Ascending aorta (tissue), 2 donors: ENCODE results near the gene UBL4B. TPM values are rescaled to one million over a fixed set of nuclear protein-coding genes. Genes with fewer than 3 reads are reported as not detected.
A peak's percentile ranks its signal among the peaks of the same experiment; 100 is the strongest.

Source experiments
- DNase-seq, 2 donors: peaks; one replicate each; pipeline ENCODE4 v3.0.0-alpha.2; 2019; ENCODE audit warnings: low spot score in 2 of 2
- H3K27ac ChIP-seq, 2 donors: fragments of 200-600 bp; sonication (generic); one replicate each; pipeline ENCODE4 v1.5.1; 2016 to 2017; ENCODE audit warnings: mild to moderate bottlenecking in 1 of 2
- H3K27me3 ChIP-seq: fragments of 200-600 bp; sonication (generic); one replicate; pipeline ENCODE4 v1.5.1; 2017
- H3K36me3 ChIP-seq, 2 donors: fragments of 200-600 bp; sonication (generic); one replicate each; pipeline ENCODE4 v1.5.1; 2016
- H3K4me1 ChIP-seq, 2 donors: fragments of 200-600 bp; sonication (generic); one replicate each; pipeline ENCODE4 v1.5.1; 2016 to 2017; ENCODE audit warnings: mild to moderate bottlenecking in 1 of 2
- H3K4me3 ChIP-seq, 2 donors: fragments of 200-600 bp; sonication (generic); one replicate each; pipeline ENCODE4 v1.5.1; 2016 to 2017; ENCODE audit warnings: mild to moderate bottlenecking in 1 of 2
- H3K9me3 ChIP-seq, 2 donors: fragments of 200-600 bp; sonication (generic); one replicate each; pipeline ENCODE4 v1.5.1; 2016
- CTCF ChIP-seq, 3 experiments: fragments of 200-600 bp in 2 of 3; fragments of 450-650 bp in 1 of 3; sonication (generic) in 2 of 3; IDR thresholded peaks; one replicate each; pipeline ENCODE4 v1.5.1; 2016 to 2019; ENCODE audit warnings: antibody characterized with exemption in 3 of 3, mild to moderate bottlenecking in 1 of 3, moderate library complexity in 1 of 3
- intact Hi-C: fragments of 100-400 bp; cut with DNase I; formaldehyde crosslinking; loops from one replicate; pipeline ENCODE4 v1.15.1; 2023
- total RNA-seq: library from RNA; depleted of rRNA; stranded (reverse); fragments of >200 nt; gene quantifications from one replicate; pipeline ENCODE4 v1.1.0, GENCODE V29; 2016

UBL4B gene
- total RNA-seq, 1 donor from 2014 or later, result not detected

GRCh38 chr1:110133436-110133835, 21.2 kb downstream of the UBL4B start:
- Histone ChIP-seq H3K4me3 (no peak overlapping the region), H3K27me3 (no peaks in the 10 kb centered on the region), H3K27ac (no peak overlapping the region), H3K36me3 (no peaks in the 10 kb centered on the region), H3K4me1 (no peaks in the 10 kb centered on the region), H3K9me3 (no peaks in the 10 kb centered on the region)
- no peak for DNase-seq
- intact Hi-C loops, result no loop called here
- no peak for TF ChIP-seq CTCF (IDR thresholded peaks at IDR 0.05)

- DNase-seq, result no peak
- no peak overlapping the region for H3K27ac ChIP-seq
- no peaks in the 10 kb centered on the region for H3K9me3 ChIP-seq
- no peaks in the 10 kb centered on the region for H3K4me1 ChIP-seq
- no peaks in the 10 kb centered on the region for H3K36me3 ChIP-seq
- no peak overlapping the region for H3K4me3 ChIP-seq
- intact Hi-C loops, result no loop called here
- TF ChIP-seq CTCF (IDR thresholded peaks at IDR 0.05), result no peak
- H3K27me3 ChIP-seq, result no peaks in the 10 kb centered on the region
Observed at GRCh38 chr1:110134050-110134595, 21.9 kb downstream of the UBL4B start.

GRCh38 chr1:110135246-110135645, 23.0 kb downstream of the UBL4B start:
- DNase-seq, result no peak
- Histone ChIP-seq H3K27ac (no peak overlapping the region), H3K27me3 (no peaks in the 10 kb centered on the region), H3K9me3 (no peaks in the 10 kb centered on the region), H3K4me3 (no peak overlapping the region), H3K36me3 (no peaks in the 10 kb centered on the region), H3K4me1 (no peaks in the 10 kb centered on the region)
- intact Hi-C loops, result no loop called here
- no peak for TF ChIP-seq CTCF (IDR thresholded peaks at IDR 0.05)

GRCh38 chr1:110135666-110136065, 23.4 kb downstream of the UBL4B start:
- TF ChIP-seq CTCF (IDR thresholded peaks at IDR 0.05), result no peak
- H3K9me3 ChIP-seq, result no peaks in the 10 kb centered on the region
- DNase-seq, result no peak
- H3K4me1 ChIP-seq, result no peaks in the 10 kb centered on the region
- no peak overlapping the region for H3K4me3 ChIP-seq
- no peak overlapping the region for H3K27ac ChIP-seq
- intact Hi-C loops, result no loop called here
- H3K27me3 ChIP-seq, result no peaks in the 10 kb centered on the region
- H3K36me3 ChIP-seq, result no peaks in the 10 kb centered on the region

- H3K27me3 ChIP-seq, result no peaks in the 10 kb centered on the region
- no peaks in the 10 kb centered on the region for H3K9me3 ChIP-seq
- no peak overlapping the region for H3K4me3 ChIP-seq
- no peaks in the 10 kb centered on the region for H3K36me3 ChIP-seq
- no peak for TF ChIP-seq CTCF (IDR thresholded peaks at IDR 0.05)
- DNase-seq, result peak in 1 of 2 donors; percentile 58
- H3K27ac ChIP-seq, result no peak overlapping the region
- intact Hi-C loops, result no loop called here
- no peaks in the 10 kb centered on the region for H3K4me1 ChIP-seq
Observed at GRCh38 chr1:110136911-110137310, 24.7 kb downstream of the UBL4B start.

GRCh38 chr1:110138956-110139355, 26.7 kb downstream of the UBL4B start:
- Histone ChIP-seq H3K27me3 (no peaks in the 10 kb centered on the region), H3K9me3 (no peaks in the 10 kb centered on the region), H3K4me1 (no peaks in the 10 kb centered on the region), H3K4me3 (no peak overlapping the region), H3K36me3 (no peaks in the 10 kb centered on the region), H3K27ac (no peak overlapping the region)
- intact Hi-C loops, result no loop called here
- TF ChIP-seq CTCF (IDR thresholded peaks at IDR 0.05), result no peak
- DNase-seq, result no peak
